Subcutaneous abdominal adipose tissue (tissue), 5 donors: ENCODE measurements around the gene TOM1L2.

Experiments
- H3K27ac ChIP-seq: one replicate; pipeline ENCODE4 v1.7.0; 2013; ENCODE audit warnings: low read depth, mild to moderate bottlenecking, inconsistent platforms, low read length, moderate library complexity
- H3K27me3 ChIP-seq, 5 donors: one replicate each; pipeline ENCODE4 v1.7.0; 2013; ENCODE audit warnings: low read length in 5 of 5, inconsistent platforms in 1 of 5; ENCODE audit not compliant: control insufficient read depth in 5 of 5, insufficient read depth in 4 of 5
- H3K36me3 ChIP-seq, 5 donors: one replicate each; pipeline ENCODE4 v1.7.0; 2013; ENCODE audit warnings: low read length in 5 of 5; ENCODE audit not compliant: control insufficient read depth in 5 of 5, insufficient read depth in 5 of 5
- H3K4me1 ChIP-seq, 5 donors: one replicate each; pipeline ENCODE4 v1.7.0; 2013; ENCODE audit warnings: low read length in 5 of 5, mild to moderate bottlenecking in 3 of 5, moderate library complexity in 1 of 5; ENCODE audit not compliant: control insufficient read depth in 5 of 5, insufficient read depth in 5 of 5
- H3K4me3 ChIP-seq, 5 donors: one replicate each; pipeline ENCODE4 v1.7.0; 2013; ENCODE audit warnings: low read length in 5 of 5, low read depth in 1 of 5
- H3K9ac ChIP-seq, 5 donors: one replicate each; pipeline ENCODE4 v1.7.0; 2013; ENCODE audit warnings: low read length in 5 of 5, mild to moderate bottlenecking in 4 of 5, moderate library complexity in 3 of 5
- H3K9me3 ChIP-seq, 5 donors: one replicate each; pipeline ENCODE4 v1.7.0; 2013; ENCODE audit warnings: low read length in 5 of 5; ENCODE audit not compliant: control insufficient read depth in 5 of 5
- donor health status: healthy.
- donor health status: healthy.
- donor health status: healthy.
- donor health status: healthy.
- donor health status: healthy.

TOM1L2 gene

DNA sequence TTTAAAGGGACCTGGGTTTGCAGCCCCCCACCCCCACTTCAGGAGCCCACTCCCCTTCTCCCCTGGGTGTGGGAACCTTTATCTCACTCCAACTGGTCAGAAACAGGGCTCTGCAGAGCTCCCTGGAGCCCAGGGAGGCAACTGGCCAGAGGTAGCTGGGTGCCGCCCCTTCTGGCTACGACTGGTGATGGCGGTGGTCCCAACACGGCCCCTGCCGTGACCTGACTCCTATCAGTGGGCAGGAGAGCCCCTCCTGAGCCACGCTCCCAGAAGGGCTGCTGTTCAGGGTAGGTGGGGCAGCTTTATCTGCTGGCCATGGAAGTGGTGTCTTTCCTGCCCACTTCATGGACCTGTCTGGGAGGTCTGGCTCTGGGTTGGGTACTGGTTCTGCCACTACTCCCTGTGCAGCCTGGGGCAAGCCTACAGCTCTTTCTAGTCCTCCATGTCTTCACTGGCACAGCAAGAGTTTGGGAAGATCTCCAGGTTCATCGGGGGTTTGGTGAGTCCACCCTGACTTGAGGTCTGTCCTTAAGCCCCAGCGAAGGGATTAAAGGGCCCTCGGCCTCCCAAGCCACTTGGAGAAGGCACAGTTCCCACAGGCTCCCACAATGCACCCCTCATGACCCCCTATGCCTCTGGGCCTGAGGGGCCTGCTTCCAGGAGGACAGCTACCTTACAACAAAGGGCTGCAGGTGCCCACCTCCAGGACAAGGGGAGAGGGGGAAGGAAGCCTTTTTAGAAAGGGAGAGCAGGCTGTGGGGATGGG lies 129.9 kb downstream of the TOM1L2 start:
- Histone ChIP-seq H3K4me1 (peaks cover 31 to 61% (median 48%) of the 10 kb centered on the region in 5 donors), H3K27me3 (no peaks in the 10 kb centered on the region), H3K9me3 (no peaks in the 10 kb centered on the region), H3K4me3 (no peak overlapping the region), H3K27ac (peak overlapping the region; percentile 99), H3K36me3 (peaks cover 0 to 17% (median 11%) of the 10 kb centered on the region in 5 donors), H3K9ac (peak overlapping the region in 1 of 5 donors; percentile 10)

GRCh38 chr17:17841601-17842025 lies 130.6 kb downstream of the TOM1L2 start:
- peaks cover 33 to 62% (median 50%) of the 10 kb centered on the region in 5 donors for H3K4me1 ChIP-seq
- no peaks in the 10 kb centered on the region for H3K27me3 ChIP-seq
- peaks cover 0 to 10% (median 6%) of the 10 kb centered on the region in 5 donors for H3K36me3 ChIP-seq
- peak overlapping the region in 1 of 5 donors; percentile 29 for H3K9ac ChIP-seq
- H3K9me3 ChIP-seq, result no peaks in the 10 kb centered on the region
- no peak overlapping the region for H3K4me3 ChIP-seq
- peak overlapping the region; percentile 99 for H3K27ac ChIP-seq

GRCh38 chr17:17840751-17841591 lies 131.2 kb downstream of the TOM1L2 start:
- Histone ChIP-seq H3K27me3 (no peaks in the 10 kb centered on the region), H3K27ac (peak overlapping the region; percentile 99), H3K4me3 (peak overlapping the region in 3 of 5 donors; percentile 4 to 73 (median 67)), H3K9ac (peak overlapping the region in 3 of 5 donors; percentile 19 to 30 (median 29)), H3K4me1 (peaks cover 34 to 65% (median 53%) of the 10 kb centered on the region in 5 donors), H3K9me3 (no peaks in the 10 kb centered on the region), H3K36me3 (peaks cover 0 to 3% (median 0%) of the 10 kb centered on the region in 5 donors)

DNA sequence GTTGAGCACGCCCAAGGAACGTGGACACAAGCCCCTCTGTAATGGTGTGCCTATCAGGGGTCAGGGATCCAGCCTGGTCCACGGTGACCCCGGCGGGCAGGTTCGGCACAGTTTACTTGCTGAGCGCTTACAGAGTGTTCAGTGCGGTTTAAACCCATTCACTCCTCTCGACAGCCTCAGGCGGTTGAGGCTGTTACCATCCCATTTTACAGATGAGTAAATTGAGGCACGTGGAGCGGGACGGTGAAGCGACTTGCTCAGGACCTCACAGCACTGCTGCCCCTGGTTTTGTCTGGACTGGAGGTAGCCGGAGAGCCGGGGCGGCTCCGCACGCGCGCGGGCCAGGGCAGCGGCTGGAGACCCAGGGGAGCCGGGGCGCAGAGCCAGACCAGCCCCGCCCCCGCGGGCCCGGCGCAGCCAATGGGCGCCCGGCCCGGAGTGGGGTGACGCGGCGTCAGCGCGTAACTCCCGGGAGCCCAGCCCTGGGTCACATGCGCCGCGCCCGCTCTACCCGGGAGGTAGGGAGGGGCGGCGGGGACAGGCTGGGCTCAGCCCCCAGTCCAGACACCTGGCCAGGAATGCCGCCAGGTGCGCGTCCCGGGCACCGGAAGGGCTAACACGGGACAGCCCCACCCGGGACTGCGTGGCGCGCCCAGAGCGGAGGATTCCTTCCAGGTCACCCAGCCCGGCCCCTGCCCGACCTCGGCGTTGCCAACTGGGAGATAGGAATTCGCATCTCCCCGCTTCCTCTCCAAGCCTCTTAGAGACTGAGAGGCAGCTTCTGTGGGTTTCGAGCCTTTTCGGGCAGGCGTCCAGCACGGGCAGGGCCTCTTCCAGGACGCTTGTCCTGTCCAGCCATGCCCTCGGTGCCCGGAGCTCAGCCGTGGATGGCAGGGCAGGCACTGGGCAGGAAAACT lies 132.2 kb downstream of the TOM1L2 start:
- Histone ChIP-seq H3K27ac (peak overlapping the region; percentile 99), H3K9me3 (no peaks in the 10 kb centered on the region), H3K4me1 (peaks cover 34 to 75% (median 62%) of the 10 kb centered on the region in 5 donors), H3K27me3 (no peaks in the 10 kb centered on the region), H3K9ac (peak overlapping the region; percentile 78 to 91 (median 81)), H3K4me3 (peak overlapping the region in 4 of 5 donors; percentile 53 to 73 (median 62)), H3K36me3 (no peaks in the 10 kb centered on the region)

DNA sequence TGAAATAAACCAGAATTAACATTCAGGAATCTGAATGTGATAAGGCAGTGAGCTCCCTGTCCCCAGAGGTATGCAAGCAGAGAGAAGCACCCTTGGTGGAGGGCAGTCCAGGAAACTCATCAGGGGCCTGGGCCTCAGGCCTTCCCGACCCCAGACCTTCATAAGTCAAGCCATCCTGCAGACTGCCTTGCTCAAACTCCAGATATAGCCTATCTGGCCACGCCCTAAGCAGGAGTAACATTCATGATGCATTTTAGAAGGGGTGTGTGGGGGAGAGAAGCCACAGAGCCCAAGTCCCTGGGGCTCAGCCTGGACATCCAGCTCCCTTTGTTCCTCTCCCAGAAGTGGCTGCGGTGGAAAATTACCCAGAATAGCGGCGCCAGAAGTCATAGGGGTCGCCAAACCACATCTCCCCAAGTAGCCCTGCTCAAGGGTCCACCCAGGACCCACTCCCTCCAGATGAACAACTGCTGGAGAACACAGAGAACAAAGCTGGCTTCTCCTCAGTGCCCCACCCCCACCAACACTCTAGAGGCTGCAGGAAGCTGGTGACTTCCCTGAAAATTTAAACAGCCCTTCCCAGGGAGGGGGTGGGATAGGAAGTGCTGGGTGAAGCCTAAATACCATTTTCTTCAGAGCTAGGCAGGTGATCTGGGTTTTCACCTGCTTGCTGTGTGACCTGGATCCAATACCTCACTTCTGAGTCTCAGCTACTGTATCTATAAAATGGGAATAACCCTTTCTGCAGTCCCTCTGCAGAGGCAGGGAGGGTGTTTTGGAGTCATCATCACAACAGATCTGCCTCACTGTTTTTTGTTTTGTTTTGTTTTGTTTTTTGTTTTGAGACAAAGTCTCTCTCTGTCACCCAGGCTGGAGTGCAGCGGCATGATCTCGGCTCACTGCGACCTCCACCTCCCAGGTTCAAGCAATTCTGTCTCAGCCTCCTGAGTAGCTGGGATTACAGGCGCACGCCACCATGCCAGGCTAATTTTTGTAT lies 133.9 kb downstream of the TOM1L2 start:
- Histone ChIP-seq H3K27me3 (no peaks in the 10 kb centered on the region), H3K36me3 (no peaks in the 10 kb centered on the region), H3K27ac (peak overlapping the region; percentile 99), H3K9me3 (no peaks in the 10 kb centered on the region), H3K9ac (peak overlapping the region in 4 of 5 donors; percentile 10 to 96 (median 58)), H3K4me3 (peak overlapping the region in 3 of 5 donors; percentile 15 to 93 (median 16)), H3K4me1 (peaks cover 34 to 87% (median 68%) of the 10 kb centered on the region in 5 donors)

DNA sequence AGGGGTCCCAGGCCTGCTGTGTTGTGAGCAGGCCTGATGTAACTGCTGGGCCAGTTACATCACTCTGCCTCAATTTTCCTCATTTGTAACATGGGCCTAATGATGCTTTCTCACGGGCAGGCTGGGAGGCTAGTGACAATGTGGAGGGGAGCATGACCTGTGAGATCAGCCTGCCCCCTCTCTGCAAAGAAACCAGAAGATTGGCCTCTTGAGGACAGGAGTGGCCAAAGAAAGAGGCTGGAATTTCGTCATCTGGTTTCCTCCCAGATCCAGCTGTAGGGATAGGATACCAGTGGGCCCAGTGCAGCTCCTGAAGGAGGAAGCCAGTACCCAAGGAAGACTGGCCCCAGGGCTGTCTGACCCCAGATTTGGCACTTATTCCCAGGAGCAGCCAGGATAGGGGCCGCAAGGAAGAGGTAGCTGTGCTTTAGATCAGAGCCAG lies 134.8 kb downstream of the TOM1L2 start:
- no peaks in the 10 kb centered on the region for H3K27me3 ChIP-seq
- H3K27ac ChIP-seq, result peak overlapping the region; percentile 99
- no peaks in the 10 kb centered on the region for H3K9me3 ChIP-seq
- peak overlapping the region; percentile 93 to 99 (median 96) for H3K9ac ChIP-seq
- peak overlapping the region; percentile 15 to 93 (median 82) for H3K4me3 ChIP-seq
- peaks cover 34 to 85% (median 68%) of the 10 kb centered on the region in 5 donors for H3K4me1 ChIP-seq
- no peaks in the 10 kb centered on the region for H3K36me3 ChIP-seq

DNA sequence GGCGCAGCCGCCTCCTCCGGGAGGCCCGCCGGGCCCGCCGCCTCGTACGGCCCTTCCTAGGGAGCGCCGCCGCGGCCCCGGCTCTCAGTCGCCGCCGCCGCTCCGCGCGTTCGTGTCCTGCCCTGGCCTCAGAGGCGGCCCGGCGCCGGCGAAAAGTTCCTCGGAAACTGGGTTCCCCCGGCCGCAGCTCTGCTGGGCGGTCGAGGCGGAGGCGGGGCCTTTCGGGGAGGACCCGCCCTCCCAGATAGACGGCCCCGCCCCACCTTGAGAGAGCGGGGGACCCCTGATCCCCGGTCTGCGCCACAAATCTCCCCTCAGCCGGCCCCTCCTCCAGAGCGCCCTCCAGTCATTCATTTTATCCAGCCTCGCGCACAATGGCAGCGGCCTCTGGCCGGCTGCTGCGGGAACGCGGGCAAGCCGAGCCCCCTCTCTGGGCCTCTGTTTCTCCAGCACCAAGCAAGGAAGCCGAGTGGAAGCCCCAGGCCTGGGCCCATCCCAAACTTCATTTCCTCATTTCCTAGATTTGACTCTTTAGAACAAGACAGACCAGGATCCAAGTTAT lies 135.3 kb downstream of the TOM1L2 start, which contains the start of gene SREBF1:
SREBF1 (minus strand) TSS at position 169 of the 562 bp plus-strand sequence. CDS start 169 bp downstream, outside the sequence.
- peak within 1 kb of the TSS; percentile 93 to 99 (median 96) for H3K9ac ChIP-seq
- H3K36me3 ChIP-seq, result peaks cover 0 to 2% (median 0%) of the 10 kb centered on the region in 5 donors
- H3K4me3 ChIP-seq, result peak within 1 kb of the TSS; percentile 67 to 93 (median 82)
- H3K27me3 ChIP-seq, result no peaks in the 10 kb centered on the region
- peak within 1 kb of the TSS; percentile 99 for H3K27ac ChIP-seq
- H3K9me3 ChIP-seq, result no peaks in the 10 kb centered on the region
- peaks cover 34 to 85% (median 66%) of the 10 kb centered on the region in 5 donors for H3K4me1 ChIP-seq

GRCh38 chr17:17836250-17836817 lies 135.9 kb downstream of the TOM1L2 start:
- H3K9me3 ChIP-seq, result no peaks in the 10 kb centered on the region
- peak overlapping the region; percentile 99 for H3K27ac ChIP-seq
- H3K36me3 ChIP-seq, result peaks cover 0 to 6% (median 0%) of the 10 kb centered on the region in 5 donors
- H3K9ac ChIP-seq, result peak overlapping the region; percentile 81 to 99 (median 96)
- peaks cover 30 to 85% (median 64%) of the 10 kb centered on the region in 5 donors for H3K4me1 ChIP-seq
- peak overlapping the region in 4 of 5 donors; percentile 67 to 93 (median 82) for H3K4me3 ChIP-seq
- H3K27me3 ChIP-seq, result no peaks in the 10 kb centered on the region
